Brain pericyte (primary cell): Measurements from ENCODE around the gene SLC18B1.

Source experiments
- DNase-seq: peaks from one replicate; pipeline ENCODE4 v3.0.0-alpha.2; 2012; ENCODE audit warnings: low read depth, low spot score

The SLC18B1 gene

DNA sequence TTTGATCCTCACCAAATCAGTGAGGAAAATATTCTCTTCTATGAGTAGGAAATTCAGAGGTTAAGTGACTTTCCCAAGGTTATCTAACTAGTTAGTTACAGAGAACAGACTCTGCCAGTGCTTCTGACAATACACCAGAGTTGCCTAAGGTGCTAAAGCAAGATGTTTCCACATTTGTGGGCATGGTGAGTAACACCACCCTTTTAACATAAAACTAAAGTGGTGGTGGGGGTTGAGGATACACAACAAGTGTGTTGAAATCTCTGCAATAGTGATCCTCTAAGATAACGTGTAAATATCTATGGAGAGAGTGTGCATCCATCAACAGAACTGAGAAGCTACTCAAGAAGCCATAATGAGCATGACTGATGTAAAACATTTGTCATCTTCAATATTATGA is 52.4 kb downstream of the SLC18B1 start:
- DNase-seq: no peak

DNA sequence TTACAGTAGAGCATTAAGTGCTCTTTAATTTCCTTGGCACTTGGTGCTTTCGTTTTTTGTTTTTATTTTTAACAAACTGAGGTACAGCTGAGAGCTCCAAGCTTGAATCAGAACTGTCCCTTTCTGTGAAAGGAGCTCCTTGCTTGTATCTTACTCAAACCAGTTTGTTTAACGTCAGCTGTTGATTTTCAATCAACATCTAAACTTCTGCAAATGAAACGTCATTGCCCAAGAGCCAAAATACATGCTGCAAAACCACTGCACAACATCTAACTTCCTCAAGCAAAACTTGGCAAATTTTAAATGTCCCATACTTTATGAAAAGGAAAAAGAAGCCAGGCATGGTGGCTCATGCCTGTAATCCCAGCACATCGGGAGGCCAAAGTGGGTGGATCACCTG is 55.9 kb downstream of the SLC18B1 start:
- DNase-seq: no peak

DNA sequence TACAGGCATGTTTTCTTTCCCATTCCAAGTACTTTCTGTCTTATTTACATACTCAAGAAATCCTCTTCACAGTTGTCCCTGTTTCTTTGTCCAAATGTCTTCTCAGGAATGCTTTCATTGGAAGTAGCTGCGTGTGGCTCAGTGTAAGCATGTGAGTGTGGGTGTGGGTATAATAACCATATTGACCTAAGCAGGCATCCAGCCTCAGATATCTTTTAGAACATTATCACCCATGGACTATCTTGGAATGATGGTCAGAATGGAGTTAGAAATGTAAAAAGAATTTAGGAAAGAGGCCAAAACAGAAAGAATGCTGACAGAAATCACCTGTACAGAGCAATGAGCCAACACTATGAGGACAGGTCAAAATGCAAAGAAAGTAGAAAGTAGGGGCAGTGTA is 57.2 kb downstream of the SLC18B1 start:
- no peak for DNase-seq

DNA sequence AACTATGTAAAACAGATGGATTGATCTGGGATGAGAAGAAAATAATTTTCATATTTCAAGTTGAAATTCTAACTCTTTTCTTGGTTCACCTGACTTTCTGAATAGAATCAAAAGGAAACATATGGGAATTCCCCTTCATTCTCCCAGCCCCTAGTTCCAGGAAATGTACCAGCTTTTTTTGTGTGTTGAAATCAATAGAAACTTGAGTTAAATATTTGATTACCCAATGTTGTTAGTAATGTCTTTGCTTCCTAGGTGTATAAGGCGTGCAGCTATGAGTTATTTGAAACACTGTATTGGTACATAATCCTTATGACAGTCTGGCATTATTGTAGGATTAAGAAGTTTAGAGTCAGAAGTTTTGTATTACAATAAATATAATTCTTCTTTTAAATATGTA is 62.2 kb downstream of the SLC18B1 start:
- no peak for DNase-seq

- DNase-seq: no peak
These were observed 63.7 kb downstream of the SLC18B1 start for GRCh38 chr6:132734694-132735236.

DNA sequence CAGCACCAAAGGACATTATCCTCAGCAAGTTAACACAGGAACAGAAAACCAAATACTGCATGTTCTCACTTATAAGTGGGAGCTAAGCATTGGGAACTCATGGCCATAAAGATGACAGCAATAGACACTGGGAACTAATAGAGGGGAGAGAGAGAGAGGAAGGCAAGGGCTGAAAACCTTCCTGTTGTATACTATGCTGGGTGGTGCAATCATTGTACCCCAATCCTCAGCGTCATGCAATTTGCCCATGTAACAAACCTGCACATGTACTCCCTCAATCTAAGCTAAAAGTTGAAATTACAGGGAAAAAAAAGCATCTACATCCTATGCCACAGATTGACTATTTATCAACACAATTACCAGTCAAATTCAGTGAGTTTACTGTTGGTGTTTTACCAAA is 64.6 kb downstream of the SLC18B1 start:
- no peak for DNase-seq

DNA sequence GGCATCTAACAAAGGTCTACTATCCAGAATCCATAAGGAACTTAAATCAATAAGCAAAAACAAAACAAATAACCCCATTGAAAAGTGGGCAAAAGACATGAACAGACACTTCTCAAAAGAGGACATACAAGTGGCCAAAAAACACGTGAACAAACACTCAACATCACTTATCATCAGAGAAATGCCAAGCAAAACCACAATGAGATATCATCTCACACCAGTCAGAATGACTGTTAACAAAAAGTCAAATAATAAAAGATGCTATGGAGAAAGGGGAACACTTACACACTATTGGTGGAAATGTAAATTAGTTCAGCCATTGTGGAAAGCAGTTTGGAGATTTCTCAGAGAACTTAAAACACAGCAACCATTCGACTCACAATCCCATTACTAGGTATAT is 65.2 kb downstream of the SLC18B1 start:
- no peak for DNase-seq

DNA sequence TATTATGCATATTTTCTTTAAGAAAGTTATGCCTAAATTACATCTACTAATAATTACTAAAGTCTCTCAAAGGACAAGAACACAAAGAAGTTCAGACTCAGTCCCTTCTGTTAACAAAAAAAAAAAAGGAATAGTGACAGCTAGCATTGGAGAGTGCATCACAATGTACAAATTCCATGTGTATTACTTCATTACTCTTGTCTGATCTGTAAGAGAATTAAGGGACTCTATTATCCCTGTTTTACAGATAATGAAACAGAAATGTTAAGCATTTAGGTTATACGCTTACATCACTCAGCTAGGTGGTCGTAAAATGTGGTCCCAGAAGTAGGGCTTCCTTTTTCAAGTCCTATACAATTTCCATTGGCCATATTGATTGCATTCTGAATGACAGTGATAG is 67.4 kb downstream of the SLC18B1 start:
- no peak for DNase-seq

DNA sequence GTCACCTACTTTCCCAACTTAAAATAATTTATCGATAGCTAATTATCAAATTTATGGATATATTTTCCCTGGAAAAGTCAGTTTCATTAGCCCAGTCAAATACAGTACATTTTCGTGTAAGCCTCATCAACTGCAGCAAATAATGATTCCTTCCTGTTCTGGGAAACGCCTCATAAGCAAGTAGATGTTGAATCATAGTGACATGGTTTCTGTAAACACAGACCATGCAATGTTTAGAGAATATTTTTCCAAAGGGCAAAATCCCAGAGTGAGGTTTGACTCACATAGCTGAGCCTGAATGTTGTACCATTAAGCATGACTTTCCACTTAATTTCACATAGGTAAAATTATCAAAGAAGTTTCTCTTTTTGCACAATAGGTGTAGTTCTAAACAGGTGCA is 67.9 kb downstream of the SLC18B1 start:
- no peak for DNase-seq

DNA sequence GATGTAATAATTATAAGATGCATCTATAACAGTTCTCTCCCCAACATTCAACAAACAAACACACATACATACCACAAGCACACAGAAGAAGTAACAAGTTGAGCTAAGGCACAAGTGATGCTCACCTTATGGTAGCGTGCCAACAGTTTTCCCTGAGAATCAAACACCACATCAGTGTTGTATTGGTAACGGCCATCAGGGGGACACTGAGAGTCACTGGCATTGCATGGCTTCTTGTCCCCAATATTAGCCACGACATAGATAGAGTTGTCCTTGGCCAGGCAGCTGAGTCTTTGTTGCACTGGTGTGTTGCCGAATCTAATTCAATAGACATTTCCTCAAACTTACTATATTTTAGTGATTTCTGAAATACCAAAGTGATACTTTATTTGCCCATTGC is 69.8 kb downstream of the SLC18B1 start:
- no peak for DNase-seq

DNA sequence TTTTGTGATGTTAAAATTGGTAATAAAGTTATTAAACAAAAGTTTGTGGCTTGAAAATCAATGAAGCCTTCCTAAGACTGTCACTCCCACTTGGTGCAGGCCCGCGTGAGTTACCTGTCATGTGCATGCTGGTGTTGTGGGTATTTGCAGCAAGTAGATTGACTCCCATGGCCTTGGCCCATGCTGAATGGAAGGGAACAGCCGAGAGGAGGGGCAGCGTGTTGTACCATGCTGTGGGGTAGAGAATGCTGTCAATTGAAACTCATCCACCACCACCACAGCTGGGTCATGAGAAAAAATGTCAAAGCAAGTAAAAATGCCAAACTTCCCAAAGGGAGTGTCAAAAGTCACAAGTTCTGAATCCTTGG is 71.8 kb downstream of the SLC18B1 start:
- DNase-seq: no peak

DNA sequence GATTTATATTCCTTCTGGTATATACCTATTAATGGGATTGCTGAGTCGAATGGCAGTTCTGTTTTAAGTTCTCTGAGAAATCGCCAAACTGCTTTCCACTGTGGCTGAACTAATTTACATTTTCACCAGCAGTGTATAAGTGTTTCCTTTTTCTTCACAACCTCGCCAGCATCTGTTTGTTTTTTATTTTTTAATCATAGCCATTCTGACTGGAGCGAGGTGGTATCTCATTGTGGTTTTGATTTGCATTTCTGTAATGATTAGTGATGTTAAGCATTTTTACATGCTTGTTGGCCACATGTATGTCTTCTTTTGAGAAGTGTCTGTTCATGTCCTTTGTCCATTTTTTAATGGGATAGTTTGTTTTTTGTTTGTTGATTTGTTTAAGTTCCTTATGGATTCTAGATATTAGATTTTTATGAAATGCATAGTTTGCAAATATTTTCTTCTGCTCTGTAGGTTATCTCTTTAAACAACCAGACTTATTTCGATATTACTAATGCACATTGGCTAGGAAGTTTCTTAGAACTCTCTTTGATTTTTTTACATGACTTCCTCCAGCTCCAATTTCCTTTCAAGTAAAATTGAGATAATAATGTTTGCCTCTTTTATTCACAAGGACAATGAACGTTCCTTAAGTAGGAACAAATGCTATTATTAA is 72.4 kb downstream of the SLC18B1 start:
- DNase-seq: no peak

- no peak for DNase-seq
These were observed 73.0 kb downstream of the SLC18B1 start for GRCh38 chr6:132725471-132725870.

GRCh38 chr6:132719736-132720448 is 78.5 kb downstream of the SLC18B1 start:
- no peak for DNase-seq
